Effector memory CD8-positive, alpha-beta T cell (primary cell): ENCODE data around the gene PROKR2.
A peak's percentile ranks its signal among the peaks of the same experiment; 100 is the strongest.

ENCODE experiments used
- ATAC-seq: fragments of 150-1000 bp; cut with Tn5 transposase; replicated peaks from 2 replicates; pipeline ENCODE4 v1.10.0; 2021; ENCODE audit warnings: mild to moderate bottlenecking, moderate library complexity
- DNase-seq, 3 experiments: peaks; one replicate each; pipeline ENCODE4 v3.0.0; 2021
- H3K27ac Mint-ChIP-seq, 2 donors: one replicate each; pipeline ENCODE4 v1.8.0; 2022; ENCODE audit warnings: mild to moderate bottlenecking in 2 of 2, mixed read lengths in 2 of 2, moderate library complexity in 2 of 2
- H3K27me3 Mint-ChIP-seq, 2 donors: one replicate each; pipeline ENCODE4 v1.8.0; 2022; ENCODE audit warnings: mixed read lengths in 2 of 2
- H3K36me3 Mint-ChIP-seq: one replicate; pipeline ENCODE4 v1.8.0; 2022; ENCODE audit warnings: mild to moderate bottlenecking, moderate library complexity, mixed read lengths; ENCODE audit not compliant: insufficient read depth
- H3K4me1 Mint-ChIP-seq, 2 donors: one replicate each; pipeline ENCODE4 v1.8.0; 2022; ENCODE audit warnings: low read depth in 2 of 2, mixed read lengths in 2 of 2
- H3K4me3 Mint-ChIP-seq, 2 donors: one replicate each; pipeline ENCODE4 v1.8.0; 2022; ENCODE audit warnings: mild to moderate bottlenecking in 2 of 2, mixed read lengths in 2 of 2, moderate library complexity in 2 of 2
- H3K9me3 Mint-ChIP-seq, 2 donors: one replicate each; pipeline ENCODE4 v1.8.0; 2022; ENCODE audit warnings: mixed read lengths in 2 of 2

PROKR2 gene

DNA sequence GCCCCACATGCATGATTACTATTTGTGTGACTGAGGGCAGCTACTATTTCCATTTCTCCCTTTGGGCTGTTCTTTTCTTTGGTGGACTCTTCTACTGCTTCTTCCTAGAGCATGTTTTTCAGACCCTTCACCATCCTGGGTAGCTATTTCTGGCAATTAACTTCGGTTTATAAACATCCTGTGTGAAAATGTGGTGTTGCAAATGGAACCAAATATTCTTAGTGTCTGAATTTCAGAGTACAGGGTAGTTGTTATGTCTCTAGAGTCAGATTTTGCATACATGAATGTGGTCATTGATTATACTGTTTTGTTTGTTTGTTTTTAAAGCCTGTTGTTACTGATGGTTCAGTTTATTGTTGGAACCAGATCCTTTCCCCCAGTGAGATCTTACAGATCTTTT is 49.7 kb downstream of the PROKR2 start:
- no peak for DNase-seq
- Mint-ChIP-seq H3K4me1 (peaks cover 20 to 44% of the 10 kb centered on the region in 2 donors), H3K9me3 (no peaks in the 10 kb centered on the region), H3K36me3 (no peaks in the 10 kb centered on the region), H3K4me3 (peak overlapping the region; percentile 26 to 67), H3K27me3 (peaks cover 0 to 26% of the 10 kb centered on the region in 2 donors), H3K27ac (peak overlapping the region; percentile 79 to 86)
- peak; percentile 84 for ATAC-seq
